Osteocyte (in vitro differentiated cells): ENCODE data around the gene GARNL3. TPM values are rescaled to one million over a fixed set of nuclear protein-coding genes. Genes with fewer than 3 reads are reported as not detected.

Experiments
- DNase-seq: peaks from one replicate; pipeline ENCODE4 v3.0.0; 2021; ENCODE audit warnings: mixed read lengths; ENCODE audit not compliant: unreplicated experiment; ENCODE audit errors: extremely low spot score
- H3K27ac Mint-ChIP-seq: one replicate; pipeline ENCODE4 v1.8.0; 2021; ENCODE audit warnings: mild to moderate bottlenecking, mixed read lengths; ENCODE audit not compliant: unreplicated experiment
- H3K27me3 Mint-ChIP-seq: one replicate; pipeline ENCODE4 v1.8.0; 2021; ENCODE audit warnings: mixed read lengths; ENCODE audit not compliant: unreplicated experiment
- H3K36me3 Mint-ChIP-seq: one replicate; pipeline ENCODE4 v1.8.0; 2021; ENCODE audit warnings: mixed read lengths; ENCODE audit not compliant: unreplicated experiment
- H3K4me1 Mint-ChIP-seq: one replicate; pipeline ENCODE4 v1.8.0; 2021; ENCODE audit warnings: mixed read lengths; ENCODE audit not compliant: unreplicated experiment
- H3K4me3 Mint-ChIP-seq: one replicate; pipeline ENCODE4 v1.8.0; 2021; ENCODE audit warnings: mild to moderate bottlenecking, moderate library complexity, mixed read lengths; ENCODE audit not compliant: unreplicated experiment
- H3K9me3 Mint-ChIP-seq: one replicate; pipeline ENCODE4 v1.8.0; 2021; ENCODE audit warnings: mixed read lengths; ENCODE audit not compliant: unreplicated experiment
- total RNA-seq: library from RNA; stranded (reverse); gene quantifications from 2 replicates; pipeline ENCODE4 v1.2.1, GENCODE V29; 2021
- TF ChIP-seq, protein P1 (sequence below): fragments of 200-600 bp; sonication (generic); IDR thresholded peaks from 2 replicates; pipeline ENCODE4 v1.5.0; 2021; ENCODE audit warnings: antibody characterized with exemption, mild to moderate bottlenecking, moderate library complexity

The GARNL3 gene
- total RNA-seq, 1 donor from 2014 or later: 6.0 TPM

DNA sequence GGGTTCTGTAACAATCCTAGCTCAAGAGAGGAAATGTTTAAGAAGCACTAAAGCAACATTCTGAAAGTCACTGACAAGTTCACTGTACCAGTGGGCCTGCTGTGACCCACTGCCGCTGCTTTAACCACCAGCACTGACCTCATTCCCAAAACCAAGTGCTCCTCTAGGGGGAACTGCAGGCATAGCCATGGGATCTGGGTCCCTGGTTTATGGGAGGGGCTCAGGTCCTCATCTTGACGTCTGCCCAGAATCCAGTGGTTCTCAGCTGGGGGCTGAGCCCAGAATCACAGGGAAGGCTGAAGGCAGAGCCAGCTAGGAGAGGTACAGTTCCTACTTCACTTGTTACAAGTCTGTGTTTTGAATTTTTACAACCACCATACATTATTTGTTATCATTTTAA is 96.3 kb downstream of the GARNL3 start:
- no peaks in the 10 kb centered on the region for H3K27me3 Mint-ChIP-seq
- DNase-seq: no peak
- peaks cover 3% of the 10 kb centered on the region for H3K36me3 Mint-ChIP-seq
- peaks cover 2% of the 10 kb centered on the region for H3K4me1 Mint-ChIP-seq
- H3K4me3 Mint-ChIP-seq: no peak overlapping the region
- H3K9me3 Mint-ChIP-seq: no peaks in the 10 kb centered on the region
- TF ChIP-seq, protein P1, sequence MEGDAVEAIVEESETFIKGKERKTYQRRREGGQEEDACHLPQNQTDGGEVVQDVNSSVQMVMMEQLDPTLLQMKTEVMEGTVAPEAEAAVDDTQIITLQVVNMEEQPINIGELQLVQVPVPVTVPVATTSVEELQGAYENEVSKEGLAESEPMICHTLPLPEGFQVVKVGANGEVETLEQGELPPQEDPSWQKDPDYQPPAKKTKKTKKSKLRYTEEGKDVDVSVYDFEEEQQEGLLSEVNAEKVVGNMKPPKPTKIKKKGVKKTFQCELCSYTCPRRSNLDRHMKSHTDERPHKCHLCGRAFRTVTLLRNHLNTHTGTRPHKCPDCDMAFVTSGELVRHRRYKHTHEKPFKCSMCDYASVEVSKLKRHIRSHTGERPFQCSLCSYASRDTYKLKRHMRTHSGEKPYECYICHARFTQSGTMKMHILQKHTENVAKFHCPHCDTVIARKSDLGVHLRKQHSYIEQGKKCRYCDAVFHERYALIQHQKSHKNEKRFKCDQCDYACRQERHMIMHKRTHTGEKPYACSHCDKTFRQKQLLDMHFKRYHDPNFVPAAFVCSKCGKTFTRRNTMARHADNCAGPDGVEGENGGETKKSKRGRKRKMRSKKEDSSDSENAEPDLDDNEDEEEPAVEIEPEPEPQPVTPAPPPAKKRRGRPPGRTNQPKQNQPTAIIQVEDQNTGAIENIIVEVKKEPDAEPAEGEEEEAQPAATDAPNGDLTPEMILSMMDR: peak; percentile 28
- no peak overlapping the region for H3K27ac Mint-ChIP-seq

GRCh38 chr9:127361561-127361960 is 97.0 kb downstream of the GARNL3 start:
- Mint-ChIP-seq H3K4me1 (peaks cover 2% of the 10 kb centered on the region), H3K27ac (no peak overlapping the region), H3K9me3 (no peaks in the 10 kb centered on the region), H3K4me3 (no peak overlapping the region), H3K27me3 (no peaks in the 10 kb centered on the region), H3K36me3 (peaks cover 3% of the 10 kb centered on the region)
- DNase-seq: no peak
- TF ChIP-seq, protein P1: no peak

- no peak for DNase-seq
- H3K4me3 Mint-ChIP-seq: no peak overlapping the region
- TF ChIP-seq, protein P1: no peak
- H3K36me3 Mint-ChIP-seq: peaks cover 3% of the 10 kb centered on the region
- no peak overlapping the region for H3K27ac Mint-ChIP-seq
- no peaks in the 10 kb centered on the region for H3K27me3 Mint-ChIP-seq
- peaks cover 2% of the 10 kb centered on the region for H3K4me1 Mint-ChIP-seq
- H3K9me3 Mint-ChIP-seq: no peaks in the 10 kb centered on the region
Measured at GRCh38 chr9:127362829-127363228, 98.3 kb downstream of the GARNL3 start.

GRCh38 chr9:127365461-127365860 is 100.9 kb downstream of the GARNL3 start:
- H3K9me3 Mint-ChIP-seq: no peaks in the 10 kb centered on the region
- TF ChIP-seq, protein P1: no peak
- no peaks in the 10 kb centered on the region for H3K27me3 Mint-ChIP-seq
- H3K36me3 Mint-ChIP-seq: peaks cover 5% of the 10 kb centered on the region
- DNase-seq: no peak
- H3K4me1 Mint-ChIP-seq: peaks cover 2% of the 10 kb centered on the region
- no peak overlapping the region for H3K27ac Mint-ChIP-seq
- H3K4me3 Mint-ChIP-seq: no peak overlapping the region

- Mint-ChIP-seq H3K27ac (no peak overlapping the region), H3K4me1 (no peaks in the 10 kb centered on the region), H3K4me3 (no peak overlapping the region), H3K9me3 (no peaks in the 10 kb centered on the region), H3K27me3 (peaks cover 3% of the 10 kb centered on the region), H3K36me3 (peaks cover 5% of the 10 kb centered on the region)
- TF ChIP-seq, protein P1: no peak
- DNase-seq: no peak
Measured at GRCh38 chr9:127366594-127366993, 102.0 kb downstream of the GARNL3 start.
